GM12878 (cell line): ENCODE results near the gene SHISA3. TPM values are rescaled to one million over a fixed set of nuclear protein-coding genes. Genes with fewer than 3 reads are reported as not detected.

Experiments used
- CTCF ChIP-seq, 3 experiments: IDR thresholded peaks in 2 of 3; conservative IDR thresholded peaks in 1 of 3; 2 replicates each; pipeline ENCODE4 v1.5.1; 2011; ENCODE audit warnings: low read depth in 3 of 3, low read length in 3 of 3, mild to moderate bottlenecking in 3 of 3, control low read depth in 2 of 3, moderate library complexity in 2 of 3, inconsistent platforms in 1 of 3, mixed read lengths in 1 of 3; ENCODE audit not compliant: control insufficient read depth in 2 of 3, insufficient read depth in 1 of 3; ENCODE audit errors: extremely low read depth in 1 of 3
- E4F1 ChIP-seq: fragments of 450-650 bp; IDR thresholded peaks from 2 replicates; pipeline ENCODE4 v1.6.1; 2018; ENCODE audit warnings: borderline replicate concordance, mild to moderate bottlenecking; ENCODE audit not compliant: partially characterized antibody
- EGR1 ChIP-seq, 2 experiments: IDR thresholded peaks; 1 replicate in 1 of 2; 2 replicates in 1 of 2; pipeline ENCODE4 v1.6.1; 2011 to 2012; ENCODE audit warnings: low read depth in 2 of 2, low read length in 2 of 2, borderline replicate concordance in 1 of 2, mild to moderate bottlenecking in 1 of 2, moderate library complexity in 1 of 2
- FOS ChIP-seq: IDR thresholded peaks from 3 replicates; pipeline ENCODE4 v1.6.1; 2011; ENCODE audit warnings: borderline replicate concordance; ENCODE audit not compliant: insufficient read length; ENCODE audit errors: extremely low read depth
- KDM1A ChIP-seq: fragments of 200-600 bp; sonication (generic); IDR thresholded peaks from 2 replicates; pipeline ENCODE4 v1.6.1; 2016; ENCODE audit warnings: borderline replicate concordance
- NFYB ChIP-seq: IDR thresholded peaks from 2 replicates; pipeline ENCODE4 v1.6.1; 2011; ENCODE audit warnings: low read depth, mild to moderate bottlenecking, low read length, improper control_type of control experiment, moderate library complexity; ENCODE audit not compliant: insufficient read depth
- NRF1 ChIP-seq: conservative IDR thresholded peaks from 2 replicates; pipeline ENCODE4 v1.6.1; 2011; ENCODE audit warnings: mild to moderate bottlenecking, low read depth, low read length, improper control_type of control experiment
- POLR2AphosphoS2 ChIP-seq: IDR thresholded peaks from 2 replicates; pipeline ENCODE4 v1.6.1; 2011; ENCODE audit warnings: low read depth, mild to moderate bottlenecking, low read length, improper control_type of control experiment, moderate library complexity
- PRDM15 ChIP-seq: fragments of 450-650 bp; formaldehyde crosslinking; IDR thresholded peaks from 2 replicates; pipeline ENCODE4 v1.4.0; 2020; ENCODE audit warnings: mild to moderate bottlenecking, moderate library complexity
- ZSCAN29 ChIP-seq: fragments of 450-650 bp; IDR thresholded peaks from 2 replicates; pipeline ENCODE4 v1.6.1; 2017; ENCODE audit warnings: mild to moderate bottlenecking, moderate library complexity
- ZZZ3 ChIP-seq: IDR thresholded peaks from 2 replicates; pipeline ENCODE4 v1.6.1; 2011; ENCODE audit warnings: low read depth; ENCODE audit not compliant: control insufficient read depth, insufficient read length
- polyA plus RNA-seq, 11 experiments: library from polyadenylated mRNA; depleted of rRNA in 4 of 11; unstranded in 6 of 11; stranded (reverse) in 5 of 11; fragments of >200 nt; fragmentation: Nextera tagmentation in 4 of 11; fragmentation: Illumina TruSeq in 1 of 11; extraction: Ambion mirVana in 4 of 11; extraction: Trizol in 1 of 11; gene quantifications; 1 replicate in 1 of 11; 2 replicates in 10 of 11; pipeline versions ENCODE4 v1.2.1 to v1.2.3, GENCODE V29; 2011 to 2016; ENCODE audit warnings: inconsistent platforms in 2 of 11, missing spikeins in 2 of 11, low read depth in 1 of 11
- total RNA-seq, 4 experiments: library from RNA; depleted of rRNA in 3 of 4; stranded (reverse); fragments of >200 nt in 3 of 4; fragmentation: Illumina TruSeq in 1 of 4; extraction: Trizol in 1 of 4; gene quantifications; 2 replicates each; pipeline versions ENCODE4 v1.2.1 to v1.2.3, GENCODE V29; 2013 to 2021

SHISA3 gene
- total and polyA plus RNA-seq, 10 of the 15 experiments (the other 5 are each of a cell fraction or from before 2014, with no cell fraction given) = 0.03 to 7.2 (median 4.4) TPM

GRCh38 chr4:42397635-42398170, 415 bp downstream of the SHISA3 start (continued):
- TF ChIP-seq E4F1 = no peak
- TF ChIP-seq EGR1 (IDR thresholded peaks at IDR 0.05; ENCODE audit: borderline replicate concordance in 1 of 2, low read depth in 2 of 2, low read length in 2 of 2) = no peak
- TF ChIP-seq NFYB = no peak
- TF ChIP-seq FOS = no peak
- no peak for TF ChIP-seq KDM1A
- no peak for TF ChIP-seq ZSCAN29
- no peak for TF ChIP-seq PRDM15 (CRISPR knock-in tag)
- no peak for TF ChIP-seq CTCF (IDR thresholded peaks at IDR 0.05 in 2 of 3, conservative IDR thresholded peaks at IDR 0.05 in 1 of 3; ENCODE audit: control insufficient read depth in 2 of 3, extremely low read depth in 1 of 3, insufficient read depth in 1 of 3, low read depth in 3 of 3, low read length in 3 of 3)
- no peak for TF ChIP-seq NRF1
- TF ChIP-seq POLR2AphosphoS2 = no peak
- no peak for TF ChIP-seq ZZZ3
